HEK293T (cell line): Measurements from ENCODE around the gene FADS3.

Experiments used
- ARNT ChIP-seq: fragments of 450-650 bp; IDR thresholded peaks from 2 replicates; pipeline ENCODE4 v1.6.1; 2017; ENCODE audit warnings: mild to moderate bottlenecking
- BHLHE40 ChIP-seq: fragments of 450-650 bp; IDR thresholded peaks from 2 replicates; pipeline ENCODE4 v1.6.1; 2016; ENCODE audit warnings: mild to moderate bottlenecking, moderate library complexity, borderline replicate concordance
- FOXK2 ChIP-seq: fragments of 450-650 bp; IDR thresholded peaks from 2 replicates; pipeline ENCODE4 v1.6.1; 2016; ENCODE audit warnings: mild to moderate bottlenecking
- FOXM1 ChIP-seq: fragments of 450-650 bp; IDR thresholded peaks from 2 replicates; pipeline ENCODE4 v1.6.1; 2017; ENCODE audit warnings: mild to moderate bottlenecking, borderline replicate concordance
- HDGF ChIP-seq: fragments of 450-650 bp; IDR thresholded peaks from 2 replicates; pipeline ENCODE4 v1.6.1; 2017; ENCODE audit warnings: antibody characterized with exemption, borderline replicate concordance
- SP1 ChIP-seq: fragments of 450-650 bp; IDR thresholded peaks from 2 replicates; pipeline ENCODE4 v1.6.1; 2017

- TF ChIP-seq FOXK2 (no peak), SP1 (no peak), ARNT (no peak), FOXM1 (no peak), HDGF (no peak), BHLHE40 (no peak)
These were observed 8.5 kb downstream of the FADS3 start for GRCh38 chr11:61882879-61883278.
